G401 (cell line): ENCODE data around the gene ZNF410. TPM values are rescaled to one million over a fixed set of nuclear protein-coding genes. Genes with fewer than 3 reads are reported as not detected.
"Not testable (repeated sequence)": the region's sequence is repeated elsewhere in the genome, so short reads cannot be mapped to it uniquely, and the experiment has no call there.

Experiments used
- DNase-seq: peaks from one replicate; pipeline ENCODE4 v3.0.0-alpha.2; 2015; ENCODE audit warnings: low spot score
- in situ Hi-C: cut with HindIII; loops from 2 replicates; pipeline ENCODE4 v1.10.0; 2016; ENCODE audit warnings: low sequenced_read_pairs, mixed read lengths
- total RNA-seq: library from RNA; depleted of rRNA; stranded (reverse); fragments of >200 nt; shearing (Covaris generic); gene quantifications from 2 replicates; pipeline ENCODE4 v1.2.3, GENCODE V29; 2014; rRNA removed

Gene ZNF410
- 51.9 and 63.0 TPM in 2 replicates for total RNA-seq

GRCh38 chr14:73886449-73887317 lies at the start of gene ZNF410:
TSS of gene ZNF410 (plus strand) at chr14:73886859. CDS start at chr14:73892176, 5,317 bp downstream.
- in situ Hi-C loops = no loop called here
- DNase-seq = peak; percentile 93

DNA sequence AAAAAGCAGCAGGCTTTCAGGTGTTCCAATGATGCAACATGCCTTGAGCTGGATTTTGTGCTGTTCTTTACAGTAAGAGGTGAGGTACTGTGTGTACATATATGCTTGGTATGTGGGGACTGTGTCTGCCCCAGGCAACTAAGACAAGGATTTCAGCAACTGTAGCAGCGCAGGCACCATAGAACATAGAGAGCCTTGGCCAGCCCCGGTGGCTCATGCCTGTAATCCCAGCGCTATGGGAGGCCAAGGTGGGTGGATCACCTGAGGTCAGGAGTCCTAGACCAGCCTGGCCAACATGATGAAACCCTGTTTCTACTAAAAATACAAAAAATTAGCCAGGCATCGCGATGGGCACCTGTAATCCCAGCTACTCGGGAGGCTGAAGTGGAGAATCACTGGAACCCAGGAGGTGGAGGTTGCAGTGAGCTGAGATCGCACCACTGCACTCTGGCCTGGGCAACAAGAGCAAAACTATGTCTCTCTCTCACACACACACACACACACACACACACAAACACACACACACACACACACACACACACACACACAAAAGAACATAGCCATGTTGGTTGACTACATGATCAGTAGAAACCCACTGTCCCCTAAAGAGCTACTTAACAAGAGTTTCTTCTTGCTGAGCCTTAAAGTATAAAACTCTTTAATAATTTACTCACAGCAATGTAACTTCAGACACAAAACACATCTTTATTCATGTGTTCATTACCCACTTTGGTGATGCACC lies 48.2 kb upstream of the ZNF410 start:
- DNase-seq, in situ Hi-C loops: not testable (repeated sequence)

GRCh38 chr14:73842201-73842600 lies 44.5 kb upstream of the ZNF410 start:
- DNase-seq = no peak
- in situ Hi-C loops = no loop called here

GRCh38 chr14:73842851-73843250 lies 43.8 kb upstream of the ZNF410 start:
- in situ Hi-C loops = no loop called here
- no peak for DNase-seq

- no peak for DNase-seq
- in situ Hi-C loops = no loop called here
These were observed 43.4 kb upstream of the ZNF410 start for GRCh38 chr14:73843296-73843695.

- in situ Hi-C loops = no loop called here
- DNase-seq = no peak
These were observed 39.7 kb upstream of the ZNF410 start for GRCh38 chr14:73846947-73847346.

DNA sequence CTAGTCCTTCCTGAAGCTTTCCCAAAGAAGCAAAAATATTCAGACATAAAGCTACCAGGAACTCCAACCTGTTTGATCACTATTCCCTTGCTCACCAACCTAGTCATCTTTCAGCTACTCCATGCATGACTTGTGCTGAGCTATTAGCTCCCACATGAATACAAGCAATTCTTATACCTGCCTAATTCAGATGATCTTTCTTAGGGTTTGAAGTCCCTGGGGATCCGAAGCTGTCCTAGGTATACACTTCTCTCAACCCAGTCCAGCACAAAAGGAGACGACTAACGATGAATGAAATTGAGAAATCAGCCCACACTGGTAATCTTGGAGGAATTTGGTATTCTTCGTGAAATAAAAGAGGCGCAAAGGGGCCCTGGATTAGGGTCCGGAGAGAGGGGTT lies 35.7 kb upstream of the ZNF410 start:
- peak; percentile 37 for DNase-seq
- in situ Hi-C loops = no loop called here

DNA sequence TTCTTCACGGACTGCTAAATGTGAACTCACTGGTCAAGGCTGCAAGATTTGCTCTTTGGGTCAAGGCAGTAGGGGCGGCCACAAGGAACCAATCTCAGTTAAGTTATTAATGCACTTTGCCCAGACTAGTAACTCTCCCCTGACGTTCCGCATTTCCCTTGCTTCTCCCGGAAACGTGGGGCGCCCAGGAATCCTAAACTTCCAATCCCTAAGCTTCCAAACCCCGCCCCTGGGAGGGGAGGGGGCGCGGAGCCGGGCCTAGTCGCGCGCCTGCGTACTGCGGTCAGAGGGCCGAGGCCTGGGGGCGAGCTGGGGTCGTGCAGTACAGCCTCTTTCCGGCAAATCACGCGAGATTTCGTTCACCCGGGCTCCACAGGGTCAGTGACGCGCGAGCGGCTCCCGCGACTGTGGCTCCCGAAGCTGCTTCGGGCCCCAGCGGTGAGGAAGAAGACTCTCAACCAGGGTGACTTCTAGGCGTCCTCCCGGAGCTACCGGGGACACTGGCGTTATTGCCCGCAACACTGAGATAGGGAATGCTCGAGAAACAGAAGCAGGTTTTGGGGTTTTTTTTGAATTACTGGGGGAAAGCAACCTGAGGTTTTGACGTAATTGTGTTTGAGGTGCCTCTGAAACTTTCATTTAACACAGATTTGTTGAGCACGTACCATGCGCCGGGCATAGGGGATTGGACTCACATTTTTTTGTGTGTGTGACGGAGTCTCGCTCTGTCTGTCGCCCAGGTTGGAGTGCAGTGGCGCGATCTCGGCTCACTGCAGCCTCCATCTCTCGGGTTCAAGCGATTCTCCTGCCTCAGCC lies 34.9 kb upstream of the ZNF410 start, which contains the start of gene PTGR2:
PTGR2 (plus strand) TSS at position 265 of the 816 bp plus-strand sequence. CDS start 7,032 bp downstream, outside the sequence.
- in situ Hi-C loops = no loop called here
- DNase-seq = peak; percentile 93

DNA sequence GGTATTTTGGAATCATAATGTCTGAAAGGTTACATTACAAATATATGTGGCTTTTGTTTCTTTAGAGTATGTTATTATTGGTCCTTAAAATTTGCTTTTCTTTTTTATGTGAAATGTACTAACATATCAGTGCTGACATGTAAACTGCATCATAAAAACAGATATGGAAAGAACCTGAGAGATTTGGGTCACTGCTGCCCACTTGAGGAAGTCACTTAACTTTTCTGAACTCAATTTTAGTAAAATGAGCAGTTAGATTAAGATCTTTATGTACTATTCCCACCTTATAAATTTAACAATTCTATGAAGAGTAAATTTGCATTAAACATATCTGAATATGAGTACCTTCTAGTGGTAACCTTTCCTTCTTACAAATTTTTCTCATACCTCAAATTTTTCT lies 27.5 kb upstream of the ZNF410 start:
- DNase-seq = no peak
- in situ Hi-C loops = no loop called here

DNA sequence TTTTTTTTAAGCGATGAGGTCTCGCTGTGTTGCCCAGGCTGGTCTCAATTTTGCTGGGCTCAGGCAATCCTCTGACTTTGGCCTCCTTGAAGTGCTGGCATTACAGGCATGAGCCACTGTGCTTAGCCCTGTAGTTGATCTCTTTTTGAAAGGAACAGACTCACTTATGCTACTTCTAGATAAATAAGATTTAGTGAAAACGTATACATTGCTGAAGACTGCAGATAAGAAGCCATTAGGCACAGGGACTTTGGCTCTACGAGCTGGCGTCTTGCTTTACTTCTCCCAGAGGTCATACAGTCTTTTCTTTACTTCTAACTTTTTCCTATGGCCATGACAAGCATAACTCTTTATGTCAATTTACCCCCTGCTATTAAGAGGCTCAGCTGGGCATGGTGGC lies 25.6 kb upstream of the ZNF410 start:
- DNase-seq = no peak
- in situ Hi-C loops = no loop called here

DNA sequence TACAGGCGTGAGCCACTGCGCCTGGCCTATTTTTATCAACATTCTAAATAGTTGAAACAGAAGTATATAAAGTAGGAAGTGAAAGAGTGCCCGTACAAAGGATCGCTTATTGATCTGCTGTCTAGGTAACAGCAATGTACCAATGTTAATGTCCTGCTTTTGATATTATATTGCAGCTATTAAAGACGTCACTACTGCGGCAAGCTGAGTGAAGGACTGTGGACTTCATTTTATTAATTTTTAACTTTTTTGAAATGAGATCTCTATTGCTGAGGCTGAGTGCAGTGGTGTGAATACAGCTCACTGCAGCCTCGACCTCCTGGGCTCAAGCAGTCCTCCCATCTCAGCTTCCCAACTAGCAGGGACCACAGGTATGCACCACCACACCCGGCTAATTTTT lies 24.2 kb upstream of the ZNF410 start:
- in situ Hi-C loops = no loop called here
- no peak for DNase-seq

DNA sequence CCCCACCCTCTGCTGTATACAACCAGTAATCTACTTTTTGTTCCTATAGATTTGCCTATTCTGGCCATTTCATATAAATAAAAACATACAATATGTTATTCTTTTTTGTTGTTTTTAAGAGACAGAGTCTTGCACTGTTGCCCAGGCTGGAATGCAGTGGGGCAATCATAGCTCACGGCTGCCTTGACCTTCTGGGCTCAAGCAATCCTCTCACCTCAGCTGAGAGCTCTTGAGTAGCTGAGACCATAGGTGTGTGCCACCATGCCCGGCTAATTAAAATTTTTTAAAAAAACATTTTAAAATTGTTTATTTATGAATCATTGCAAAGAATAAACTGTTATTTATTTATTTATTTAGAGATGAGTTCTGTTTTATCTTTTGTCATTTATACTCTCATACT lies 23.4 kb upstream of the ZNF410 start:
- in situ Hi-C loops = no loop called here
- DNase-seq = no peak

DNA sequence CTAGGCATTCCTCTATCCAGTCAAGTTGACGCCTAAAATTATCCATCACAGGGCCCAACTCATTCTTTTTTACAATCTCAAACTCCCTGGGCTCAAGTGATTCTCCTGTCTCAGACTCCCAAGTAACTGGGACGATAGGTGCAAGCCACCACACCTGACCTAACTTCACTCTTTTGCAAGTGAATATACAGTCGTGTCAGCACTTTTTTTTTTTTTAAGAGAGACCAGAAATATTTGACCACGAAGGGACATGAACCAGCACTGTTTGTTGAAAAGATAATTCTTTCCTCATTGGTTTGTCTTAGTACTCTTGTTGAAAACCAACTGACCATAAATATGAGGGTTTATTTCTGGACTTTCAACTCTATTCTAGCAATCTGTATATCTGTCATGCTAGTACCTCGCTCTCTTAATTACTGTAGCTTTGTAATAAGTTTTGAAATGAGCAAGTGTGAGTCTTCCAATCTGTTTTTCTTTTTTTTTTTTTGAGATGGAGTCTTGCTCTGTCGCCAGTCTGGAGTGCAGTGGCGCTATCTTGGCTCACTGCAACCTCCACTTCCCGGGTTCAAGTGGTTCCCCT lies 21.0 kb upstream of the ZNF410 start:
- in situ Hi-C loops = no loop called here
- no peak for DNase-seq

DNA sequence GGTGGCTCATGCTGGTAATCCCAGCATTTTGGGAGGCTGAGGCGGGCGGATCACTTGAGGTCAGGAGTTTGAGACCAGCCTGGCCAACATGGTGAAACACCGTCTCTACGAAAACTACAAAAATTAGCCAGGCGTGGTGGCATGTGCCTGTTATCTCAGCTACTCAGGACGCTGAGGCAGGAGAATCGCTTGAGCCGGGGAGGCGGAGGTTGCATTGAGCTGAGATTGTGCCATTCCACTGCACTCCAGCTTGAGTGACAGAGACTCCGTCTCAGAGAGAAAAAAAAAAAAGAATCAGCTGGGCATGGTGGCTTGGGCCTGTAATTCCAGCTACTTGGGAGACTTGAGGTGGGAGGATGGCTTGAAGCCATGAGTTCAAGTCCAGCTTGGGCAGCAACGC lies 16.9 kb upstream of the ZNF410 start:
- DNase-seq, in situ Hi-C loops: not testable (repeated sequence)

DNA sequence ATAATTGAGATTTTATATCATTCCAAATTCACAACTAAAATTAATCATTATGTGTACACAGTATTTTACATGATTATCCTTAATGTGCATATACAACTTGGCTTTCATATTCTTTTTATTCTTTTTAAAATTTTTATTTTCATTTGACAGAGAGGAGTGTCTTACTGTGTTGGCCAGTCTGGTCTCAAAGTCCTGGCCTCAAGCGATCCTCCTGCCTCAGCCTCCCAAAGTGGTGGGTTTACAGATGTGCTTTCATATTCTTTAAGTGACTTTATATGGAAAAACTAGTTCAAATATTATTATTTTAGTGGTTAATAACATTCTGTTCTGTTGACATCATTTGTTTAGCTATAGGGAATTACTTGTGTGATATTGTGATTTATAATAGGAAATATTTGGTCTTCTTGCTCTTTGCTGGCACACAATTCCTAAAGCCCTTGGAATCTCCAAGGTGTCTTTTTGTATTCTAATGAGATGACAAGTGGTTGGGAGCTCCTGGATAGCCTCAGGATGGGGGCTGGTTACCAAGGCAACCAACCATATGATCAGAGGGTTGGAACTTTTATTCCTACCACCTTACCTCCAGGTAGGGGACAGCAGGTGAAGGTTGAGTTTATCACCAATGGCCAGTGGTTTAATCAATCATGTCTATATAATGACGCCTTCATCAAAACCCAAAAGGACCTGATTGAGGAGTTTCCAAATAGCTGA lies 16.0 kb upstream of the ZNF410 start:
- in situ Hi-C loops = no loop called here
- DNase-seq = no peak

DNA sequence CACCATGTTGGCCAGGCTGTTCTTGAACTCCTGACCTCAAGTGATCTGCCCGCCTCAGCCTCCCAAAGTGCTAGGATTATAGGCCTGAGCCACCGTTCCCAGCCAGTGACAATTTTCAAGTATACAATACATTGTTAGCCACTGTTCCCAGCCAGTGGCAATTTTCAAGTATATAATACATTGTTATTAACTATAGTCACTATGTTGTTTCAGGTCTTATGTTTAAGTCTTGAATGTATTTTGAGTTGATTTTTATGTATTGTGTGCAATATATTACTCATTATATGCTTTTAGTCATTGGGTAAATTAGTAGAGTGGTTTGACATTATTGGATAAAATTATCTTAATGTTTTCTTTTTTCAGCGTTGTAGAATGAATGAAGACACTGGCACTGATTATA lies 13.0 kb upstream of the ZNF410 start:
- no peak for DNase-seq
- in situ Hi-C loops = no loop called here

DNA sequence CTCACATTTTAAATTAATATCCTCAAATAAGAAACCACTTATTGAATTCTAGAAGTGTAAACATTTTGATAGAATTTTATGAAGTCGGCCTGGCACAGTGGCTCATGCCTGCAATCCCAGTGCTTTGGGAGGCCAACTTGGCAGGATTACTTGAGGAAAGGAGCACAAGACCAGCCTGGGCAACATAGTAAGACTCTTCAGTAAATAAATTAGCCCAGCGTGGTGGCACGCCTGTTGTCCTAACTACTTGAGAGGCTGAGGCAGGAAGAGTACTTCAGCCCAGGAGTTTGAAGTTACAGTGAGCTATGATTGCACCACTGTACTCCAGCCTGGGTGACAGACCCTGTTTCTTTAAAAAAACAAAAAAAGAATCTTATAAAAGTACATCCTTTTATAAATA lies 8.9 kb upstream of the ZNF410 start:
- no peak for DNase-seq
- in situ Hi-C loops = no loop called here

- in situ Hi-C loops = no loop called here
- no peak for DNase-seq
These were observed 8.2 kb upstream of the ZNF410 start for GRCh38 chr14:73878436-73878835.

GRCh38 chr14:73879027-73879426 lies 7.6 kb upstream of the ZNF410 start:
- no peak for DNase-seq
- in situ Hi-C loops = no loop called here
